NT2/D1 (cell line): ENCODE results near the gene MKS1.

Experiments used
- YY1 ChIP-seq: IDR thresholded peaks from 2 replicates; pipeline ENCODE4 v1.6.1; 2011; ENCODE audit not compliant: insufficient read length, insufficient read depth
- ZNF274 ChIP-seq: IDR thresholded peaks from 2 replicates; pipeline ENCODE4 v1.6.1; 2011; ENCODE audit warnings: mild to moderate bottlenecking, low read depth, low read length

GRCh38 chr17:58252141-58252540 is 33.1 kb upstream of the MKS1 start:
- TF ChIP-seq ZNF274 (no peak), YY1 (no peak)
